Effector memory CD4-positive, alpha-beta T cell (primary cell): ENCODE measurements around the gene NRL.

Experiments used
- DNase-seq, 3 donors: peaks; one replicate each; pipeline ENCODE4 v3.0.0-alpha.2; 2020
- H3K27ac ChIP-seq: 2 replicates; pipeline ENCODE4 v1.7.0; 2013; ENCODE audit warnings: mild to moderate bottlenecking, low read length, moderate library complexity; ENCODE audit not compliant: insufficient read depth, poor library complexity, severe bottlenecking
- H3K27me3 ChIP-seq: replicated peaks from 2 replicates; pipeline ENCODE4 v1.7.0; 2013; ENCODE audit warnings: mild to moderate bottlenecking, low read length; ENCODE audit not compliant: insufficient read depth, control insufficient read depth, poor library complexity, severe bottlenecking
- H3K36me3 ChIP-seq: 2 replicates; pipeline ENCODE4 v1.7.0; 2013; ENCODE audit warnings: mild to moderate bottlenecking, low read length, moderate library complexity; ENCODE audit not compliant: control insufficient read depth, insufficient read depth
- H3K4me1 ChIP-seq: 2 replicates; pipeline ENCODE4 v1.7.0; 2013; ENCODE audit warnings: low read length, mild to moderate bottlenecking; ENCODE audit not compliant: control insufficient read depth, insufficient read depth, poor library complexity, severe bottlenecking
- H3K4me3 ChIP-seq: 2 replicates; pipeline ENCODE4 v1.7.0; 2013; ENCODE audit warnings: low read length, low read depth, mild to moderate bottlenecking; ENCODE audit not compliant: insufficient read depth, poor library complexity, severe bottlenecking
- H3K9me3 ChIP-seq: 2 replicates; pipeline ENCODE4 v1.7.0; 2013; ENCODE audit warnings: mild to moderate bottlenecking, low read length, moderate library complexity; ENCODE audit not compliant: control insufficient read depth

NRL gene

DNA sequence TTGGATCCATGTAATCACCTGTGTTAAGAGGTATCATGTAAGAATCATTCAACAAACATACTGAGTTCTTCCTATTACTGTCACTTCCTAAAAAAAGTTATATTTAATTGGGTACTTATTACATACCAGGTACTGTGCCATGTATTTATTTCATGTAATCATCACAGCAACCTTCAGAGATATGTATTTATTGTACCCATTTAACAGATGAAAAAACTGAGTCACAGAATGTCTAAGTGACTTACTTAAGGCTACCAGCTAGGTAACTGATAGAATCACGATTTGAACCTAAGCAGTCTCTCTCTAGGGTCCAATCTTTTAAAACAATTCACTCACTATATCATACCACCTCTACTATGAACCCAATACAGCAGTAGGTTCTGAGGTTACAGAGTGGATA, 29.7 kb upstream of the NRL start:
- Histone ChIP-seq H3K36me3 (peaks cover 18% of the 10 kb centered on the region), H3K9me3 (no peaks in the 10 kb centered on the region), H3K27ac (no peak overlapping the region), H3K4me3 (no peak overlapping the region), H3K4me1 (peaks cover 37% of the 10 kb centered on the region), H3K27me3 (no peaks in the 10 kb centered on the region)
- no peak for DNase-seq

DNA sequence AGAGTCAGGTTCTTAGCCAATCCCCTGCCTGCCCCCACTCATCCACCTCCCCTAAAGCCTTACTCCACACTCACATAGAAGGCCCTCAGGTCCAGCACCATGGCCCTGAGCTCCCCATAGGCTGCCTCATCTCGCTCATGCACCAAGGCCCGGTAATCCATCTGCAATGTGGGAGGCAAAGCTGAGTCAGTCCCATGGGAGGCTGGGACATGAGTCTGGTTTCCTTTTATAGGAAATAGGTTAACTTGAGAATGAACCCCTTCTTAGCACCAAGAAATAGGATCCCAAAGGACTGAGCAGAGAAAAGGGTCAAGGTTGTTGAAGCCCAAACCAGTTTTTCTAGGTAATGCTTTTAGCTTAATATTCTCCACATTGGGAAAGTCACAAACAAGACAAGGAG, 28.8 kb upstream of the NRL start:
- Histone ChIP-seq H3K27ac (no peak overlapping the region), H3K36me3 (peaks cover 19% of the 10 kb centered on the region), H3K27me3 (no peaks in the 10 kb centered on the region), H3K4me3 (no peak overlapping the region), H3K9me3 (no peaks in the 10 kb centered on the region), H3K4me1 (peaks cover 36% of the 10 kb centered on the region)
- DNase-seq: no peak

DNA sequence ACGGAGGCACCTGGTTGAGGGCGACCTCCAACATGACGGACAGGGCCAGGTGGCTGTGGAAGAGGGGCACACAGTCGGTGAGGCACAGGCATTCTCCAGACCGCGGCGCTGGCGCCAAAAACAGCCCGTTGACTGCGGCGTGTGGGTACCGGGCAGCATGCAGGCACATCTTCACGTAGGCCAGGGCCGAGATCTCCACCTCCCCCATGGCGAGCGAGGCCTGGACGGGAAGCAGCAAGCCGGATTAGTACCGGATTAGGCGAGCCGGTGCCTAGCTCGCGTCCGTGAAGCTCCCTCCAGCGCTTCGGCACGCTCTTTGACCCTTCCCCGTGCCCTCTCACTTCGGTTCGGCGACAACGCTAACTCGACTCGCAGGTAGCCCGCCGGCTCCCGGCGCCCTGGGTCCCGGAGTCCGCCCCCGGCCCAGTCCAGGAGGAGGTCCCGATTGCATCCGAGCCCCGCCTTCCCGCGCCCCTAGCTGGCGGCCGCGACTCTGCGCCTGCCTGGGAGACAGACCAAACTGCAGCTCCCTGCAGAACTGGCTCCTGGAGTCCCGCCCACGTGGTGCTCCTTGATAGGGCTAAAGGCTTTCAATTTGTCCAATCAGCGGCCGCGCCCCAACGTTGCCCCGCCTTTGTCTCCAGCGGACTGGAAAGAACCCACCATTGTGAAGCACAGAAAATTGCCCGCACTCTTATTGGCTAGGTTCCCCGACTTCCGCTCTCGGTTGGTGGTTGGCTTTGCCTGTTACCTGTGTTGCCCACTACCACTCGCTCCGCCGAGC, 26.5 kb upstream of the NRL start, which contains the start of gene EMC9:
Gene EMC9 (minus strand): TSS at position 495 of the 784 bp plus-strand sequence. CDS start 287 bp downstream, at position 208.
- Histone ChIP-seq H3K9me3 (no peaks in the 10 kb centered on the region), H3K36me3 (peaks cover 30% of the 10 kb centered on the region), H3K4me1 (peaks cover 46% of the 10 kb centered on the region), H3K27me3 (no peaks in the 10 kb centered on the region), H3K4me3 (peak within 1 kb of the TSS; percentile 84), H3K27ac (peak within 1 kb of the TSS; percentile 77)
- DNase-seq: peak; percentile 99 to 100 (median 100)

DNA sequence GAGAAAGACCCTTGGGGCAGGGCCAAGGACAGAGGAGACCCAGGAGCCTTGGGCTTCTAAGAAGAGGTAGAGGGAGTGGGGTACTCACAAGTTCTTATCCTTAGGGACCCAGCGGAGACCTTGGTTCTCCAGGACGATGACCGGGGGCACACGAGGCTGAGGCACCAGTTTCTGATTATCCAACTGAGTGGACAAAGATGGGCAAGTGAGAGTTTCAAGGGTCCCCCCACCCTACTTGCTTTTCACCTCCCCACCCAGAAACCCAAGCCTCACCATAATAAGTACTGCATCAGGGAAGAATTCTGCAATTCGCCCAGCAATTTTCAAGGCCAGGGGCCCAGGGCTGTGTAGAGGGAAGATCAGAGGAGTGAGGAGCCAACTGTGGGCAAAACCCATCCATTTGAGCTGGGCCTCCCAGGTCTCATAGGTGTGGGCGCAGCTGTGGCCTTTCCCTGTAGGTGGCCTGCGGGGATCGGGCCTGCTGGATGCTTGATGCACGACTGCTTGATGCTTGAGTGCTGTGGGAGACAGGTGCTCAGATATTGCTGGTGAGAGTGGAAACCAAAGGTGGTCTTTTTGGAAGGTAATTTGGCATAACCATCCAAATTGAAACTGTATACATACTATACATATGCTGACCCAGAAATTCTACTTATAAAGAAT, 24.7 kb upstream of the NRL start:
- Histone ChIP-seq H3K4me3 (no peak overlapping the region), H3K4me1 (peaks cover 41% of the 10 kb centered on the region), H3K27ac (no peak overlapping the region), H3K36me3 (peaks cover 30% of the 10 kb centered on the region), H3K9me3 (no peaks in the 10 kb centered on the region), H3K27me3 (no peaks in the 10 kb centered on the region)
- no peak for DNase-seq

DNA sequence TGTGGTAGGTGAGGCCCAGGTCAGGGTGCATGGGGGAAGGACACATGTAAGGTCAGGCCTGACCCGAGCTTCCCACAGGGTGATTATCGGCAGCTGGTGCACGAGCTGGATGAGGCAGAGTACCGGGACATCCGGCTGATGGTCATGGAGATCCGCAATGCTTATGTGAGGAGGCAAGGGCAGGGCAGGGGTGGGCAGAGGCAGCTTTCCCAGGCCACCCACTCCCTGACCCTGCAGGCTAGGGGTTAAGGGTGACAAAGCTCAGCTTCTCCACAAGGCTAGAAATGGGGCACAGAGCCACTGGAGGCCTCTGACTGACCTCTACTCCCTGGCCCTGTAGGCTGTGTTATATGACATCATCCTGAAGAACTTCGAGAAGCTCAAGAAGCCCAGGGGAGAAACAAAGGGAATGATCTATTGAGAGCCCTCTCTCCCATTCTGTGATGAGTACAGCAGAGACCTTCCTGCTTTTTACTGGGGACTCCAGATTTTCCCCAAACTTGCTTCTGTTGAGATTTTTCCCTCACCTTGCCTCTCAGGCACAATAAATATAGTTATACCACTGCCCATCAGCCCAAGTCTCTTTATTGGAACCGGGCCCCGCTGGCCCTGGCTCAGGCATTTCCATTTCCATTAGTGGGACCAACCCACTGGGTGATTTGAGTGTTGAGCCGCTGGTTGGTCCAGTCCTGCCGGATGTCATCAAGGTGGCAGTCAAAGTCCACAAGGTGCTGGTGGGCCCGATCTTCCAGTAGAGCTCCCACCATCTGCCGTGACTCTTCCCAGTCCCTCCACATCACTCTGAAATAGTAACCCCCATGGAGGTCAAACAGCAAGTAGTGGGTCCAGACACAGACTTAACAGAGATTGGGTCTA, 23.9 kb upstream of the NRL start:
- H3K27ac ChIP-seq: no peak overlapping the region
- H3K9me3 ChIP-seq: no peaks in the 10 kb centered on the region
- H3K4me3 ChIP-seq: no peak overlapping the region
- peaks cover 23% of the 10 kb centered on the region for H3K36me3 ChIP-seq
- DNase-seq: no peak
- no peaks in the 10 kb centered on the region for H3K27me3 ChIP-seq
- H3K4me1 ChIP-seq: peaks cover 41% of the 10 kb centered on the region

DNA sequence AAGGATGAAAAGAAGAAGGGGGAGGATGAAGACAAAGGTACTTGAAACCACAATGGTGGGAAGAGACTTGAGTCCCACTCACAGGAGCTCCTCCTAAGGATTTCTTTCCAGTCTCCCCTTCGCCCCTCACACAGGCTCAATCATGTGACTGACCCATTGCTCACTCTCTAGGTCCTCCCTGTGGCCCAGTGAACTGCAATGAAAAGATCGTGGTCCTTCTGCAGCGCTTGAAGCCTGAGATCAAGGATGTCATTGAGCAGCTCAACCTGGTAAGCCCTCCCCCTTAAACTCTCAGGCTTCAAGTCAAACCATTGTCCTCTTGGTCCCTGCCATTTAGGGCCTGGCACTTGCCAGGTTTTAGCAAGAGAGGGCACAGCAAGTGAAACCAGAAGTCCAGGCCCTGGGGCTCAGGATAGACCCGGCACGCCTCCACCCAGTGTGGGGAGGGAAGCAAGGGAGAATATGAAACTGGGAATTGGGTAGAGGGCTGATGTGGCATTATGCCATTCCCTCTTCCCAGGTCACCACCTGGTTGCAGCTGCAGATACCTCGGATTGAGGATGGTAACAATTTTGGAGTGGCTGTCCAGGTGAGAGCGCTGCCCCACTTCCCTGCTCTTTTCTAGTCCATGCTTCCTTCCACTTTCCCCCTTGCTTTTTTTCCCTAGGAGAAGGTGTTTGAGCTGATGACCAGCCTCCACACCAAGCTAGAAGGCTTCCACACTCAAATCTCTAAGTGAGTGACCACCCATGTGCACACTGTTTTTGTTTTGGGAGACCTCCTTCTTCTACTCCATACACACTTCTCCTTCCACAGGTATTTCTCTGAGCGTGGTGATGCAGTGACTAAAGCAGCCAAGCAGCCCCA, 23.0 kb upstream of the NRL start:
- H3K9me3 ChIP-seq: no peaks in the 10 kb centered on the region
- H3K4me1 ChIP-seq: peaks cover 45% of the 10 kb centered on the region
- H3K27ac ChIP-seq: no peak overlapping the region
- no peak overlapping the region for H3K4me3 ChIP-seq
- H3K36me3 ChIP-seq: peaks cover 19% of the 10 kb centered on the region
- no peak for DNase-seq
- H3K27me3 ChIP-seq: no peaks in the 10 kb centered on the region

DNA sequence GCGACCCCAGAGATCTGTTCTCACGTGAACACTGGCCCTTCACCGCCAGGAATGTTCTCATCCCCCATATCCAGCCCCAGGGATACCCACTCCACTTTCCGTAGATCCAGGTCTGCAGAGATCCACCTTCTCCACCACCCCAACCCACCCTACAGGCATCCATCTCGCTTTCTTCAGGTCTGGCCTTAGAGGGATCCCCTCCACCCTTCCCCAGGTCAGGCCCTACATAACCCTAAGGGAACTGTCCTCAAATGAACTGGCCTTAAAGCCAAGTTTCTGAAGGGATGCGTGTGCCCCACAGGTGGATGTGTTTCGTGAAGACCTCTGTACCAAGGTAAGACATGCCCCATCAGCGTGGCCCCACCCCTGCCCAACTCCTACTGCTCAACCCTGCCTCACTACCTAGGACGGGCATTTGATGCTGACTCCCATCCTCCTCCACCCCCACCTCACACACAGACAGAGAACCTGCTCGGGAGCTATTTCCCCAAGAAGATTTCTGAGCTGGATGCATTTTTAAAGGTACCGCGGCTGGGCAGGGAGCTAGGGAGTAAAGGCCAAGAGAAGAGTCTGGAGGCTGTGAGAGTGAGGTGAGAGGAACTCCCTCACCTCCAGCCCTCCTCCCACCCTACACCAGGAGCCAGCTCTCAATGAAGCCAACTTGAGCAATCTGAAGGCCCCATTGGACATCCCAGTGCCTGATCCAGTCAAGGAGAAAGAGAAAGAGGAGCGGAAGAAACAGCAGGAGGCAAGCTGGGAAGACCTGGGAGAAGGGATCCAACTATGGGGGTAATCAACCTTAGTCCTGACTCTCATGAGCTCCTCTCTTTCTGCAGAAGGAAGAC, 22.2 kb upstream of the NRL start:
- H3K9me3 ChIP-seq: no peaks in the 10 kb centered on the region
- peak overlapping the region; percentile 94 for H3K27ac ChIP-seq
- no peak for DNase-seq
- peaks cover 50% of the 10 kb centered on the region for H3K4me1 ChIP-seq
- H3K4me3 ChIP-seq: peak overlapping the region; percentile 100
- H3K27me3 ChIP-seq: no peaks in the 10 kb centered on the region
- H3K36me3 ChIP-seq: peaks cover 19% of the 10 kb centered on the region

DNA sequence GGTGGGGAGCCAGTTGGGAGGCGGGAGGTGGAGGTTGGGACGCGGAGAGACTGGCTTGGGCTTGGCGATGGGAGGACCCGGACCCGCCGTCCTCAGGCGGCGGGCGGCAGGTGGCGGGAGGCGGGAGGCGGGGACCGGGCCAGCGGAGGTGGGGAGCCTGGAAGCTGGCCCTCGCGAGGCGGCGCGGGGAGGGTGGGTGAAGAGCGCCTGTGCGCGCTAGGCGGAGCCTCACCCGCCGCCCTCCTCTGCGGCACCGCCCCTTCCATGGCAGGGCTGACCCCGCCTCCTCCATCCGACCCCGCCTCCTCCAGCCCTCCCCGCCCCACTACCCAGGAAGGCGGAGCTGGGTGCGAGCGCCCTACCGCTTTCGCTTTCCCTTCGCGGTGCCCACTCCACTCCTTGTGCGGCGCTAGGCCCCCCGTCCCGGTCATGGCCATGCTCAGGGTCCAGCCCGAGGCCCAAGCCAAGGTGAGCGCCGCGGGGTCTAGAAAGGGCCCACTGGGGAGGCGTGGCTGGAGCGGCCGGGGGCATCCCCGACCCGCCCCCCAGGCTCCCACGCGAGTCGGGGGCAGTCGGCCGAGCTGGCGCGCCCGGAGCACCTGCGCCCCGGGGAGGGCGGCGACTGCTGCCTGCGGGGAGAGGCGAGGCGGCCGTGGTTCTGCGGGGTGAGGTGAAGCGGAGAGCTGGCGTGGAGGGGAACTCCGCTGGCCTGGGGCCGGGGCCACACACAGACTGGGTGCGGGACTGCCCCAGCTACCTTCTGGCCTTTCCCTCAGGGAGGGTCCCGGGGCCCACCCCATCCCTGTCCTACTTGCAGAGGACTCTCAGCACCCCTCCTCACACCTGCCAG, 21.3 kb upstream of the NRL start, which contains the start of gene PSME1:
Gene PSME1 (plus strand): TSS at position 361 of the 850 bp plus-strand sequence. CDS start 69 bp downstream, at position 430.
- Histone ChIP-seq H3K27ac (peak within 1 kb of the TSS; percentile 94), H3K27me3 (no peaks in the 10 kb centered on the region), H3K9me3 (no peaks in the 10 kb centered on the region), H3K36me3 (peaks cover 19% of the 10 kb centered on the region), H3K4me3 (peak within 1 kb of the TSS; percentile 100), H3K4me1 (peaks cover 50% of the 10 kb centered on the region)
- peak; percentile 89 to 91 (median 90) for DNase-seq
